ENCODE data around the gene SSR3. TPM values are rescaled to one million over a fixed set of nuclear protein-coding genes. Genes with fewer than 3 reads are reported as not detected.

Gene SSR3
- total RNA-seq, 1 experiment from 2014 or later, result 312 TPM

DNA sequence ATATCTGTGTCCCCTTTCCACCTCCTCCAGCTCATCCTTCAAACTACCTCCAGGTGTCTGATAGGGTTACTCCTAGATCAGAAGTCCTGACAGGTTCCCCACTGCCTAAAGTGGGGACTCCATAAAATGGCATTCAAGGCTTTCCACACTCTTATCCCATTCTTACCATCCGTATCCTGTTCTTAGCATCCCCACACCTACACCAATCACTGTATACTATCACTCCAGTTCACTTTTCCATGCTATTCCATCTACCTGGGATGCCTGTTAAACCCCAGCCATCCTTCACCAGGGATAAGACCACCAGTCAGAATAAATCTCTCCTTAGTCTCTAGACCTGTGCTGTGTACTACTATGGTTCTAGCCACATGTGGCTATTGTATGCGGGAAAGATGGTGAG lies 19.1 kb downstream of the SSR3 start:
- peaks cover 64% of the 10 kb centered on the region for H3K36me3 Mint-ChIP-seq (ENCODE audit: insufficient read depth, unreplicated experiment)
- peak overlapping the region; percentile 35 for H3K27ac Mint-ChIP-seq (ENCODE audit: unreplicated experiment)
- no peak for DNase-seq
- TF ChIP-seq, protein P1, sequence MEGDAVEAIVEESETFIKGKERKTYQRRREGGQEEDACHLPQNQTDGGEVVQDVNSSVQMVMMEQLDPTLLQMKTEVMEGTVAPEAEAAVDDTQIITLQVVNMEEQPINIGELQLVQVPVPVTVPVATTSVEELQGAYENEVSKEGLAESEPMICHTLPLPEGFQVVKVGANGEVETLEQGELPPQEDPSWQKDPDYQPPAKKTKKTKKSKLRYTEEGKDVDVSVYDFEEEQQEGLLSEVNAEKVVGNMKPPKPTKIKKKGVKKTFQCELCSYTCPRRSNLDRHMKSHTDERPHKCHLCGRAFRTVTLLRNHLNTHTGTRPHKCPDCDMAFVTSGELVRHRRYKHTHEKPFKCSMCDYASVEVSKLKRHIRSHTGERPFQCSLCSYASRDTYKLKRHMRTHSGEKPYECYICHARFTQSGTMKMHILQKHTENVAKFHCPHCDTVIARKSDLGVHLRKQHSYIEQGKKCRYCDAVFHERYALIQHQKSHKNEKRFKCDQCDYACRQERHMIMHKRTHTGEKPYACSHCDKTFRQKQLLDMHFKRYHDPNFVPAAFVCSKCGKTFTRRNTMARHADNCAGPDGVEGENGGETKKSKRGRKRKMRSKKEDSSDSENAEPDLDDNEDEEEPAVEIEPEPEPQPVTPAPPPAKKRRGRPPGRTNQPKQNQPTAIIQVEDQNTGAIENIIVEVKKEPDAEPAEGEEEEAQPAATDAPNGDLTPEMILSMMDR (IDR thresholded peaks at IDR 0.05; ENCODE audit: unreplicated experiment), result no peak
- peak overlapping the region; percentile 3 for H3K4me3 Mint-ChIP-seq (ENCODE audit: low read depth, unreplicated experiment)
- H3K9me3 Mint-ChIP-seq (ENCODE audit: low read depth, unreplicated experiment), result no peaks in the 10 kb centered on the region
- CTCF ChIA-PET, result interaction anchor here (0.5 to 1.7 kb wide), 25 partner anchors 8 to 666 kb away, joined by 3 to 28 read pairs (median 4); partner anchors contain the start of genes SSR3 and TIPARP
- peaks cover 22% of the 10 kb centered on the region for H3K4me1 Mint-ChIP-seq (ENCODE audit: low read depth, unreplicated experiment)
- no peaks in the 10 kb centered on the region for H3K27me3 Mint-ChIP-seq (ENCODE audit: unreplicated experiment)
- intact Hi-C loops (cut with micrococcal nuclease; ENCODE audit: unreplicated experiment), result loop anchor here (2.0 to 5.0 kb wide), 3 partner anchors 137 to 601 kb away; partner anchors contain the start of gene TIPARP
- BruUV-seq (replicated peaks), result no TSS peak

DNA sequence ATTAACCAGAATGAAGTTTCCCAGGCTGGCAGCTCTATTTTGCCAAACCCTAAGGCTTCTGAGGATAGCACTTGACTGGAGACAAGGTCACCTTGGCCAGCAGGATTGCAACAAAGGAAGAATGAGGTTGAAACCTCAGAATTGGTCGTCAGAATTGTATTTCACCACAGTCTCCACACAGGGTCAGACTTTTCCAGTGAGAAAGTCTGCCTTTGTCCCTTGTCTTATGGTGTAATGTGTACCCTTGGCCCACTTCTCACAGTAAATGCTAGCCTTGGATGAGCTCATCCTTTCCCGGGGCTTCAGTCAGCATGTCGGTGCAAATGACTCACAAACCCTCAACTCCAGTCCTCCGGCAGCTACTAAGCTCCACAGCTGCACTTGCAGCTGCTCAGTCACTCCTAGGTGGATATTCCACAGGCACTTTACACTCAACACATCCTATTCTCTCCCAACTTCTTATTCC lies 19.7 kb downstream of the SSR3 start:
- Mint-ChIP-seq H3K4me1 (ENCODE audit: low read depth, unreplicated experiment) (peaks cover 22% of the 10 kb centered on the region), H3K27ac (ENCODE audit: unreplicated experiment) (peak overlapping the region; percentile 35), H3K27me3 (ENCODE audit: unreplicated experiment) (no peaks in the 10 kb centered on the region), H3K36me3 (ENCODE audit: insufficient read depth, unreplicated experiment) (peaks cover 58% of the 10 kb centered on the region), H3K4me3 (ENCODE audit: low read depth, unreplicated experiment) (peak overlapping the region; percentile 3), H3K9me3 (ENCODE audit: low read depth, unreplicated experiment) (no peaks in the 10 kb centered on the region)
- BruUV-seq (replicated peaks), result no TSS peak
- DNase-seq, result peak; percentile 76
- CTCF ChIA-PET, result interaction anchor here (0.5 to 1.7 kb wide), 30 partner anchors 9 to 666 kb away, joined by 3 to 28 read pairs (median 3); partner anchors contain the start of genes SSR3 and TIPARP
- TF ChIP-seq, protein P1 (IDR thresholded peaks at IDR 0.05; ENCODE audit: unreplicated experiment), result no peak
- intact Hi-C loops (cut with micrococcal nuclease; ENCODE audit: unreplicated experiment), result loop anchor here (2.0 to 5.0 kb wide), 3 partner anchors 137 to 602 kb away; partner anchors contain the start of gene TIPARP

DNA sequence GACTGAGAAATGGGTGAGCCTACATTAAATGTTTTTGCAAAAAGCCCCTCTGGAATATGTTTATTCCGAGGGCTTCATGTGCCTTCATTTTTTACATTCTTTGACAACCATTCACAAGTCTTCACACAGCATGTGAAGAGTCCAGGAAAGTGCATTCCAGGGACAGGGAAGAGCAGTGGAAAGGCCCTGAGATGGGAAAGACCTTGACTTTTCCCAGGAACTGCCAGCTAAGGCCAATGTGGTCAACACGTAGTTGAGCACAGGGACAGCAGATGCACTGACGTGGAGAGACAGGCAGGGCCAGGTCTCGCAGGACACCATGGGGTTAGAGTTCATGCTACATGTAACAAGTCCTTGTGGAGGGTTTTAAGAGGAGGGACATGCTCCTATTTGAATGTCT lies 21.7 kb downstream of the SSR3 start:
- Mint-ChIP-seq H3K27ac (ENCODE audit: unreplicated experiment) (peak overlapping the region; percentile 15), H3K9me3 (ENCODE audit: low read depth, unreplicated experiment) (no peaks in the 10 kb centered on the region), H3K4me3 (ENCODE audit: low read depth, unreplicated experiment) (no peak overlapping the region), H3K4me1 (ENCODE audit: low read depth, unreplicated experiment) (peaks cover 22% of the 10 kb centered on the region), H3K27me3 (ENCODE audit: unreplicated experiment) (no peaks in the 10 kb centered on the region), H3K36me3 (ENCODE audit: insufficient read depth, unreplicated experiment) (peaks cover 41% of the 10 kb centered on the region)
- intact Hi-C loops (cut with micrococcal nuclease; ENCODE audit: unreplicated experiment), result no loop called here
- no TSS peak for BruUV-seq (replicated peaks)
- no peak for DNase-seq
- TF ChIP-seq, protein P1 (IDR thresholded peaks at IDR 0.05; ENCODE audit: unreplicated experiment), result no peak
- CTCF ChIA-PET, result interaction anchor here (0.5 kb wide), 1 partner anchor 536 kb away, joined by 5 read pairs; no protein-coding TSS in a partner anchor

DNA sequence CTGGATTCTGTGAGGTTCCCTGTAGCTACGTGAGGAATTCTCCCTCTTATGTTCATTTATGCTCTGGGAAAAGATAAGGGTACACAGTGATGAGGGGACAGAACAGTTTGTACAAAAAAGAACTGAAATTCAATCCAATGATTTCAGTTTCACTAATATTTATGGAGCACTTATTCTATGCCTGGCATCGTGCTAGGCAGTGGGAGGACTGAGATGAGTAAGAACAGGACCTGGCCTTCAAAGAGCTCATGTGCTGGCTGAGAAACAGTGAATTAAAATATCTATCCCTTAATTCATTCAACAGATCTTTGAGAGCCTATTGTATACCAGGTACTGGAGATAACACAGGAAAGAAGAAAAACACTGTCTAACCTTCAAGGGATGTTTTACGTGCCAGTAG lies 22.2 kb downstream of the SSR3 start:
- no TSS peak for BruUV-seq (replicated peaks)
- Mint-ChIP-seq H3K9me3 (ENCODE audit: low read depth, unreplicated experiment) (no peaks in the 10 kb centered on the region), H3K27ac (ENCODE audit: unreplicated experiment) (no peak overlapping the region), H3K4me3 (ENCODE audit: low read depth, unreplicated experiment) (no peak overlapping the region), H3K4me1 (ENCODE audit: low read depth, unreplicated experiment) (peaks cover 22% of the 10 kb centered on the region), H3K36me3 (ENCODE audit: insufficient read depth, unreplicated experiment) (peaks cover 36% of the 10 kb centered on the region), H3K27me3 (ENCODE audit: unreplicated experiment) (no peaks in the 10 kb centered on the region)
- TF ChIP-seq, protein P1 (IDR thresholded peaks at IDR 0.05; ENCODE audit: unreplicated experiment), result no peak
- CTCF ChIA-PET, result interaction anchor here (0.5 kb wide), 1 partner anchor 535 kb away, joined by 5 read pairs; no protein-coding TSS in a partner anchor
- DNase-seq, result no peak
- intact Hi-C loops (cut with micrococcal nuclease; ENCODE audit: unreplicated experiment), result no loop called here
